Measurements from ENCODE around the gene JMJD8. TPM values are rescaled to one million over a fixed set of nuclear protein-coding genes. Genes with fewer than 3 reads are reported as not detected.
A peak's percentile ranks its signal among the peaks of the same experiment; 100 is the strongest.

JMJD8 gene
- total and polyA plus RNA-seq, 9 of the 15 experiments (the other 6 are each of a cell fraction or from before 2014, with no cell fraction given), result 1.2 to 50.6 (median 29.3) TPM

- TF ChIP-seq CTBP1 (IDR thresholded peaks at IDR 0.05; ENCODE audit: borderline replicate concordance) (peak; percentile 37), SP1 (CRISPR knock-in tag; IDR thresholded peaks at IDR 0.05) (peak; percentile 54; the same call in 1 of the 2 replicates), ZNF77 (CRISPR knock-in tag; IDR thresholded peaks at IDR 0.05) (no peak), RFX5 (IDR thresholded peaks at IDR 0.05; ENCODE audit: low read depth, low read length) (no peak), ADNP (tag; IDR thresholded peaks at IDR 0.05) (no peak), E4F1 (CRISPR knock-in tag; IDR thresholded peaks at IDR 0.05; ENCODE audit: borderline replicate concordance) (no peak), SIN3B (IDR thresholded peaks at IDR 0.05; ENCODE audit: low read depth) (no peak), CCNT2 (IDR thresholded peaks at IDR 0.05; ENCODE audit: borderline replicate concordance, extremely low read depth, insufficient read length, low read depth, low read length) (peak; percentile 78), ZBTB11 (CRISPR knock-in tag; IDR thresholded peaks at IDR 0.05) (0 out of 6 replicates have a peak, but pooled peaks of 1 of the 3 experiments have one; percentile 3), BCL6 (CRISPR knock-in tag; IDR thresholded peaks at IDR 0.05) (no peak), CEBPB (tag; IDR thresholded peaks at IDR 0.05) (no peak), GTF2A2 (tag; IDR thresholded peaks at IDR 0.05) (no peak), PHF8 (IDR thresholded peaks at IDR 0.05; ENCODE audit: borderline replicate concordance, low read length) (peak; percentile 42; the same call in 1 of the 2 replicates), ZSCAN29 (IDR thresholded peaks at IDR 0.05) (no peak), PPARD (CRISPR knock-in tag; IDR thresholded peaks at IDR 0.05) (no peak), NR2C1 (IDR thresholded peaks at IDR 0.05) (no peak), NR2C1 (tag; IDR thresholded peaks at IDR 0.05) (no peak), KLF1 (tag; IDR thresholded peaks at IDR 0.05) (no peak), SUPT5H (IDR thresholded peaks at IDR 0.05) (no peak), NFYB (IDR thresholded peaks at IDR 0.05; ENCODE audit: extremely low read depth, insufficient read length) (peak; percentile 85), TRIM28 (IDR thresholded peaks at IDR 0.05) (no peak), SRSF9 (IDR thresholded peaks at IDR 0.05; ENCODE audit: borderline replicate concordance, low read depth, low read length) (no peak)
Measured at GRCh38 chr16:714558-715476, 30.7 kb upstream of the JMJD8 start, which contains the start of gene METRN (continued).

Measured in K562 (cell line).